HepG2 (cell line): Measurements from ENCODE around the gene RNF213.

ENCODE experiments used
- ADNP ChIP-seq: sonication (generic); formaldehyde crosslinking; IDR thresholded peaks from 2 replicates; pipeline ENCODE4 v1.4.0; 2020; ENCODE audit warnings: missing genetic modification reagents
- ARNT ChIP-seq: fragments of 450-650 bp; IDR thresholded peaks from 2 replicates; pipeline ENCODE4 v1.6.1; 2017
- ETV6 ChIP-seq: sonication (generic); formaldehyde crosslinking; conservative IDR thresholded peaks from 2 replicates; pipeline ENCODE4 v1.4.0; 2020; ENCODE audit warnings: missing genetic modification reagents
- GMEB1 ChIP-seq: sonication (generic); formaldehyde crosslinking; IDR thresholded peaks from 2 replicates; pipeline ENCODE4 v1.5.1; 2020; ENCODE audit warnings: missing genetic modification reagents, mild to moderate bottlenecking, borderline replicate concordance
- JUN ChIP-seq: sonication (generic); formaldehyde crosslinking; IDR thresholded peaks from 2 replicates; pipeline ENCODE4 v1.4.0; 2020; ENCODE audit warnings: mild to moderate bottlenecking, missing genetic modification reagents
- NFKBIZ ChIP-seq: IDR thresholded peaks from 2 replicates; pipeline ENCODE4 v1.6.1; 2018; ENCODE audit warnings: missing genetic modification reagents, missing compliant biosample characterization
- PRPF4 ChIP-seq: fragments of 200-400 bp; formaldehyde crosslinking; IDR thresholded peaks from 2 replicates; pipeline ENCODE4 v1.6.1; 2016; ENCODE audit warnings: low read length, low read depth; ENCODE audit not compliant: poor library complexity, severe bottlenecking
- TCF7L2 ChIP-seq: IDR thresholded peaks from 2 replicates; pipeline ENCODE4 v1.6.1; 2011; ENCODE audit warnings: mild to moderate bottlenecking, low read depth, low read length, moderate library complexity
- ZNF747 ChIP-seq: sonication (generic); formaldehyde crosslinking; IDR thresholded peaks from 2 replicates; pipeline ENCODE4 v1.8.1; 2023; ENCODE audit warnings: missing genetic modification reagents, mild to moderate bottlenecking, borderline replicate concordance

GRCh38 chr17:80328634-80329380 is 68.2 kb downstream of the RNF213 start:
- TF ChIP-seq ZNF747 (no peak), GMEB1 (CRISPR knock-in tag) (no peak), PRPF4 (no peak), TCF7L2 (no peak), ARNT (no peak), ADNP (CRISPR knock-in tag) (no peak), ETV6 (CRISPR knock-in tag) (no peak), NFKBIZ (no peak), JUN (CRISPR knock-in tag) (no peak)
